Panc1 (cell line): ENCODE results near the gene SEL1L3. TPM values are rescaled to one million over a fixed set of nuclear protein-coding genes. Genes with fewer than 3 reads are reported as not detected.

Experiments used
- ATAC-seq: fragments of 200-7000 bp; cut with Tn5 transposase; 2 replicates; pipeline ENCODE4 v1.9.1; 2020; ENCODE audit warnings: mild to moderate bottlenecking, moderate library complexity
- BruUV-seq: library from RNA; stranded (reverse); fragments of 400-500 nt; replicated peaks from 2 replicates; lab custom pipeline; 2021; lab: Mats Ljungman, UMichigan
- CTCF ChIA-PET: fragments of 300-600 bp; sonication (Branson Sonifier 250); formaldehyde crosslinking; loops from one replicate; lab custom pipeline; 2022; ENCODE audit warnings: antibody characterized with exemption; lab: Charles Lee
- POLR2A ChIA-PET: fragments of 300-600 bp; sonication (Branson Sonifier 250); formaldehyde crosslinking; loops from one replicate; lab custom pipeline; 2022; ENCODE audit warnings: antibody characterized with exemption; lab: Charles Lee
- DNase-seq: peaks from one replicate; pipeline ENCODE4 v3.0.0-alpha.2; 2010; ENCODE audit warnings: low read depth, low spot score
- H3K27ac ChIP-seq: 2 replicates; pipeline ENCODE4 v1.5.1; 2011; ENCODE audit warnings: mild to moderate bottlenecking, low read length, inconsistent platforms
- H3K27me3 ChIP-seq: fragments of 200-500 bp; sonication (Bioruptor generic); 2 replicates; pipeline ENCODE4 v1.6.0; 2014; ENCODE audit warnings: low read length, inconsistent platforms; ENCODE audit not compliant: control insufficient read depth, insufficient read depth
- H3K36me3 ChIP-seq: fragments of 200-500 bp; sonication (Bioruptor generic); 2 replicates; pipeline ENCODE4 v1.5.1; 2014; ENCODE audit warnings: inconsistent platforms, mild to moderate bottlenecking, low read length, moderate library complexity; ENCODE audit not compliant: control insufficient read depth, insufficient read depth
- H3K4me1 ChIP-seq: 2 replicates; pipeline ENCODE4 v1.5.1; 2011; ENCODE audit warnings: inconsistent platforms, mild to moderate bottlenecking, low read length, moderate library complexity; ENCODE audit not compliant: control insufficient read depth, insufficient read depth
- H3K4me3 ChIP-seq, 2 experiments: 2 replicates each; pipeline ENCODE4 v1.5.1; 2011 to 2012; ENCODE audit warnings: low read depth in 2 of 2, low read length in 2 of 2, mild to moderate bottlenecking in 2 of 2, inconsistent platforms in 1 of 2, moderate library complexity in 1 of 2
- H3K9me3 ChIP-seq: fragments of 200-500 bp; sonication (Bioruptor generic); 2 replicates; pipeline ENCODE4 v1.5.1; 2014; ENCODE audit warnings: low read depth, mild to moderate bottlenecking, inconsistent platforms, low read length, moderate library complexity; ENCODE audit not compliant: control insufficient read depth, insufficient read depth
- CTCF ChIP-seq: fragments of 450-650 bp; IDR thresholded peaks from 2 replicates; pipeline ENCODE4 v1.5.1; 2017; ENCODE audit warnings: mild to moderate bottlenecking
- POLR2AphosphoS5 ChIP-seq: IDR thresholded peaks from 2 replicates; pipeline ENCODE4 v1.6.1; 2012; ENCODE audit warnings: mild to moderate bottlenecking, low read depth, low read length, moderate library complexity
- REST ChIP-seq, 2 experiments: IDR thresholded peaks; 2 replicates each; pipeline ENCODE4 v1.6.1; 2011 to 2012; ENCODE audit warnings: low read depth in 2 of 2, control low read depth in 1 of 2, low read length in 1 of 2, mild to moderate bottlenecking in 1 of 2, moderate library complexity in 1 of 2; ENCODE audit not compliant: insufficient read depth in 1 of 2
- SIN3A ChIP-seq: IDR thresholded peaks from 2 replicates; pipeline ENCODE4 v1.6.1; 2012; ENCODE audit warnings: low read depth, mild to moderate bottlenecking, low read length, moderate library complexity, borderline replicate concordance; ENCODE audit not compliant: insufficient read depth
- TCF7L2 ChIP-seq: IDR thresholded peaks from 2 replicates; pipeline ENCODE4 v1.6.1; 2011; ENCODE audit warnings: mild to moderate bottlenecking, low read depth, low read length, inconsistent platforms
- in situ Hi-C: cut with HindIII; loops from 2 replicates; pipeline ENCODE4 v1.10.0; 2016; ENCODE audit warnings: low sequenced_read_pairs, low pct_unique_long_range_greater_than_20kb
- intact Hi-C: fragments of 100-400 bp; cut with micrococcal nuclease; formaldehyde crosslinking; loops from one replicate; pipeline ENCODE4 v1.10.0; 2022; ENCODE audit not compliant: unreplicated experiment
- total RNA-seq: library from RNA; stranded (reverse); gene quantifications from one replicate; pipeline ENCODE4 v1.2.1, GENCODE V29; 2021; ENCODE audit not compliant: unreplicated experiment

The SEL1L3 gene
- total RNA-seq, 1 experiment from 2014 or later = 1.1 TPM

GRCh38 chr4:25776795-25777194 is 86.0 kb downstream of the SEL1L3 start:
- intact Hi-C loops (no loop called here), in situ Hi-C loops (no loop called here)
- Histone ChIP-seq H3K36me3 (no peaks in the 10 kb centered on the region), H3K4me1 (no peaks in the 10 kb centered on the region), H3K9me3 (no peaks in the 10 kb centered on the region), H3K27me3 (no peaks in the 10 kb centered on the region; the same call in 1 of the 2 replicates), H3K4me3 (no peak overlapping the region), H3K27ac (no peak overlapping the region)
- POLR2A ChIA-PET = no interaction called here
- DNase-seq (no peak), ATAC-seq (no peak)
- CTCF ChIA-PET = no interaction called here
- BruUV-seq = no TSS peak
- TF ChIP-seq CTCF (no peak), TCF7L2 (no peak), POLR2AphosphoS5 (no peak), REST (IDR thresholded peaks at IDR 0.05; ENCODE audit: insufficient read depth in 1 of 2, low read depth in 2 of 2, low read length in 1 of 2) (no peak), SIN3A (no peak)

- in situ Hi-C loops = no loop called here
- ChIA-PET POLR2A (no interaction called here), CTCF (no interaction called here)
- Histone ChIP-seq H3K36me3 (no peaks in the 10 kb centered on the region), H3K4me3 (no peak overlapping the region), H3K27ac (no peak overlapping the region), H3K4me1 (no peaks in the 10 kb centered on the region), H3K9me3 (no peaks in the 10 kb centered on the region), H3K27me3 (no peaks in the 10 kb centered on the region; the same call in 1 of the 2 replicates)
- ATAC-seq (no peak), DNase-seq (no peak)
- TF ChIP-seq REST (IDR thresholded peaks at IDR 0.05; ENCODE audit: insufficient read depth in 1 of 2, low read depth in 2 of 2, low read length in 1 of 2) = no peak
- no peak for TF ChIP-seq CTCF
- TF ChIP-seq POLR2AphosphoS5 = no peak
- TF ChIP-seq SIN3A = no peak
- TF ChIP-seq TCF7L2 = no peak
- BruUV-seq = no TSS peak
- intact Hi-C loops = no loop called here
These were observed 87.6 kb downstream of the SEL1L3 start for GRCh38 chr4:25775166-25775565.
